ENCODE results near the gene SFSWAP.

The SFSWAP gene

GRCh38 chr12:131830914-131831571 lies 120.2 kb downstream of the SFSWAP start:
- Histone ChIP-seq H3K9me3 (ENCODE audit: control insufficient read depth, insufficient read depth, low read length) (no peaks in the 10 kb centered on the region), H3K27me3 (ENCODE audit: control insufficient read depth, insufficient read depth, low read length) (peaks cover 33% of the 10 kb centered on the region), H3K36me3 (ENCODE audit: control insufficient read depth, insufficient read depth, low read length) (no peaks in the 10 kb centered on the region), H3K27ac (ENCODE audit: low read depth, low read length) (peak overlapping the region; percentile 35), H3K4me1 (ENCODE audit: control insufficient read depth, insufficient read depth, low read length) (peaks cover 7% of the 10 kb centered on the region), H3K4me3 (ENCODE audit: low read depth, low read length) (peak overlapping the region; percentile 66), H3K9ac (ENCODE audit: low read depth, low read length) (peak overlapping the region; percentile 51; the same call in 1 of the 2 replicates)

- H3K4me1 ChIP-seq (ENCODE audit: control insufficient read depth, insufficient read depth, low read length) = peaks cover 7% of the 10 kb centered on the region
- H3K9ac ChIP-seq (ENCODE audit: low read depth, low read length) = no peak overlapping the region
- no peaks in the 10 kb centered on the region for H3K9me3 ChIP-seq (ENCODE audit: control insufficient read depth, insufficient read depth, low read length)
- no peak overlapping the region for H3K27ac ChIP-seq (ENCODE audit: low read depth, low read length)
- no peaks in the 10 kb centered on the region for H3K36me3 ChIP-seq (ENCODE audit: control insufficient read depth, insufficient read depth, low read length)
- no peak overlapping the region for H3K4me3 ChIP-seq (ENCODE audit: low read depth, low read length)
- H3K27me3 ChIP-seq (ENCODE audit: control insufficient read depth, insufficient read depth, low read length) = peaks cover 32% of the 10 kb centered on the region
Observed at GRCh38 chr12:131831635-131832041, 120.7 kb downstream of the SFSWAP start.

- Histone ChIP-seq H3K27ac (ENCODE audit: low read depth, low read length) (no peak overlapping the region), H3K9ac (ENCODE audit: low read depth, low read length) (no peak overlapping the region), H3K27me3 (ENCODE audit: control insufficient read depth, insufficient read depth, low read length) (peaks cover 30% of the 10 kb centered on the region), H3K4me3 (ENCODE audit: low read depth, low read length) (no peak overlapping the region), H3K4me1 (ENCODE audit: control insufficient read depth, insufficient read depth, low read length) (peaks cover 7% of the 10 kb centered on the region), H3K36me3 (ENCODE audit: control insufficient read depth, insufficient read depth, low read length) (no peaks in the 10 kb centered on the region), H3K9me3 (ENCODE audit: control insufficient read depth, insufficient read depth, low read length) (no peaks in the 10 kb centered on the region)
Observed at GRCh38 chr12:131832321-131833231, 121.7 kb downstream of the SFSWAP start.

- Histone ChIP-seq H3K9ac (ENCODE audit: low read depth, low read length) (no peak overlapping the region), H3K4me3 (ENCODE audit: low read depth, low read length) (no peak overlapping the region), H3K27me3 (ENCODE audit: control insufficient read depth, insufficient read depth, low read length) (peaks cover 30% of the 10 kb centered on the region), H3K4me1 (ENCODE audit: control insufficient read depth, insufficient read depth, low read length) (peaks cover 7% of the 10 kb centered on the region), H3K9me3 (ENCODE audit: control insufficient read depth, insufficient read depth, low read length) (no peaks in the 10 kb centered on the region), H3K36me3 (ENCODE audit: control insufficient read depth, insufficient read depth, low read length) (no peaks in the 10 kb centered on the region), H3K27ac (ENCODE audit: low read depth, low read length) (no peak overlapping the region)
Observed at GRCh38 chr12:131833288-131833895, 122.5 kb downstream of the SFSWAP start.

- no peak overlapping the region for H3K27ac ChIP-seq (ENCODE audit: low read depth, low read length)
Observed at GRCh38 chr12:131833896-131834641, 123.2 kb downstream of the SFSWAP start.

GRCh38 chr12:131834798-131835615 lies 124.1 kb downstream of the SFSWAP start:
- H3K9me3 ChIP-seq (ENCODE audit: control insufficient read depth, insufficient read depth, low read length) = no peaks in the 10 kb centered on the region
- H3K4me1 ChIP-seq (ENCODE audit: control insufficient read depth, insufficient read depth, low read length) = no peaks in the 10 kb centered on the region; the same call in 1 of the 2 replicates
- H3K27ac ChIP-seq (ENCODE audit: low read depth, low read length) = no peak overlapping the region
- no peaks in the 10 kb centered on the region for H3K36me3 ChIP-seq (ENCODE audit: control insufficient read depth, insufficient read depth, low read length)
- H3K27me3 ChIP-seq (ENCODE audit: control insufficient read depth, insufficient read depth, low read length) = peaks cover 15% of the 10 kb centered on the region
- no peak overlapping the region for H3K9ac ChIP-seq (ENCODE audit: low read depth, low read length)
- no peak overlapping the region for H3K4me3 ChIP-seq (ENCODE audit: low read depth, low read length)

More at GRCh38 chr12:131833896-131834641, 123.2 kb downstream of the SFSWAP start:
- no peaks in the 10 kb centered on the region for H3K36me3 ChIP-seq (ENCODE audit: control insufficient read depth, insufficient read depth, low read length)
- peaks cover 7% of the 10 kb centered on the region for H3K4me1 ChIP-seq (ENCODE audit: control insufficient read depth, insufficient read depth, low read length)
- H3K27me3 ChIP-seq (ENCODE audit: control insufficient read depth, insufficient read depth, low read length) = peaks cover 24% of the 10 kb centered on the region
- H3K9ac ChIP-seq (ENCODE audit: low read depth, low read length) = no peak overlapping the region
- H3K4me3 ChIP-seq (ENCODE audit: low read depth, low read length) = no peak overlapping the region
- no peaks in the 10 kb centered on the region for H3K9me3 ChIP-seq (ENCODE audit: control insufficient read depth, insufficient read depth, low read length)

GRCh38 chr12:131835616-131836171 lies 124.8 kb downstream of the SFSWAP start:
- no peaks in the 10 kb centered on the region for H3K4me1 ChIP-seq (ENCODE audit: control insufficient read depth, insufficient read depth, low read length)
- H3K36me3 ChIP-seq (ENCODE audit: control insufficient read depth, insufficient read depth, low read length) = peaks cover 4% of the 10 kb centered on the region; the same call in 1 of the 2 replicates

GRCh38 chr12:131836193-131836592 lies 125.3 kb downstream of the SFSWAP start:
- Histone ChIP-seq H3K9ac (ENCODE audit: low read depth, low read length) (no peak overlapping the region), H3K9me3 (ENCODE audit: control insufficient read depth, insufficient read depth, low read length) (no peaks in the 10 kb centered on the region), H3K4me1 (ENCODE audit: control insufficient read depth, insufficient read depth, low read length) (no peaks in the 10 kb centered on the region), H3K4me3 (ENCODE audit: low read depth, low read length) (no peak overlapping the region), H3K36me3 (ENCODE audit: control insufficient read depth, insufficient read depth, low read length) (peaks cover 8% of the 10 kb centered on the region), H3K27me3 (ENCODE audit: control insufficient read depth, insufficient read depth, low read length) (peaks cover 3% of the 10 kb centered on the region; the same call in 1 of the 2 replicates), H3K27ac (ENCODE audit: low read depth, low read length) (no peak overlapping the region)

More at GRCh38 chr12:131835616-131836171, 124.8 kb downstream of the SFSWAP start:
- H3K27me3 ChIP-seq (ENCODE audit: control insufficient read depth, insufficient read depth, low read length) = peaks cover 8% of the 10 kb centered on the region
- no peak overlapping the region for H3K27ac ChIP-seq (ENCODE audit: low read depth, low read length)
- H3K4me3 ChIP-seq (ENCODE audit: low read depth, low read length) = no peak overlapping the region
- H3K9me3 ChIP-seq (ENCODE audit: control insufficient read depth, insufficient read depth, low read length) = no peaks in the 10 kb centered on the region
- no peak overlapping the region for H3K9ac ChIP-seq (ENCODE audit: low read depth, low read length)

- Histone ChIP-seq H3K27ac (ENCODE audit: low read depth, low read length) (no peak overlapping the region), H3K9me3 (ENCODE audit: control insufficient read depth, insufficient read depth, low read length) (no peaks in the 10 kb centered on the region), H3K27me3 (ENCODE audit: control insufficient read depth, insufficient read depth, low read length) (no peaks in the 10 kb centered on the region), H3K36me3 (ENCODE audit: control insufficient read depth, insufficient read depth, low read length) (peaks cover 14% of the 10 kb centered on the region), H3K9ac (ENCODE audit: low read depth, low read length) (no peak overlapping the region), H3K4me3 (ENCODE audit: low read depth, low read length) (no peak overlapping the region), H3K4me1 (ENCODE audit: control insufficient read depth, insufficient read depth, low read length) (no peaks in the 10 kb centered on the region)
Observed at GRCh38 chr12:131836714-131837397, 126.0 kb downstream of the SFSWAP start.

All from HUES48 (cell line).